SK-N-SH treated with all-trans-retinoic acid at 6 μM for 48 hours (cell line): ENCODE measurements around the gene EPN2.

Experiments used
- ARNTL ChIP-seq: fragments of 450-650 bp; formaldehyde crosslinking; IDR thresholded peaks from 2 replicates; pipeline ENCODE4 v1.5.0; 2020; ENCODE audit warnings: low read depth, mild to moderate bottlenecking, moderate library complexity, borderline replicate concordance
- ESRRG ChIP-seq: fragments of 250-450 bp; sonication (Bioruptor Pico); IDR thresholded peaks from 2 replicates; pipeline ENCODE4 v1.6.1; 2021; ENCODE audit warnings: mild to moderate bottlenecking
- PPARA ChIP-seq: fragments of 250-450 bp; sonication (Bioruptor Pico); IDR thresholded peaks from 2 replicates; pipeline ENCODE4 v1.5.0; 2020; ENCODE audit warnings: mild to moderate bottlenecking, borderline replicate concordance
- SNAI2 ChIP-seq: fragments of 250-450 bp; sonication (Bioruptor Pico); IDR thresholded peaks from 2 replicates; pipeline ENCODE4 v1.5.0; 2020; ENCODE audit warnings: mild to moderate bottlenecking, moderate library complexity
- ZC3H10 ChIP-seq: fragments of 250-450 bp; sonication (Bioruptor Pico); IDR thresholded peaks from 2 replicates; pipeline ENCODE4 v1.5.1; 2021; ENCODE audit warnings: mild to moderate bottlenecking, moderate library complexity
- TF ChIP-seq, protein P1 (sequence below): fragments of 250-450 bp; sonication (Bioruptor Pico); IDR thresholded peaks from 2 replicates; pipeline ENCODE4 v1.8.0; 2020; ENCODE audit warnings: mild to moderate bottlenecking, moderate library complexity, borderline replicate concordance

DNA sequence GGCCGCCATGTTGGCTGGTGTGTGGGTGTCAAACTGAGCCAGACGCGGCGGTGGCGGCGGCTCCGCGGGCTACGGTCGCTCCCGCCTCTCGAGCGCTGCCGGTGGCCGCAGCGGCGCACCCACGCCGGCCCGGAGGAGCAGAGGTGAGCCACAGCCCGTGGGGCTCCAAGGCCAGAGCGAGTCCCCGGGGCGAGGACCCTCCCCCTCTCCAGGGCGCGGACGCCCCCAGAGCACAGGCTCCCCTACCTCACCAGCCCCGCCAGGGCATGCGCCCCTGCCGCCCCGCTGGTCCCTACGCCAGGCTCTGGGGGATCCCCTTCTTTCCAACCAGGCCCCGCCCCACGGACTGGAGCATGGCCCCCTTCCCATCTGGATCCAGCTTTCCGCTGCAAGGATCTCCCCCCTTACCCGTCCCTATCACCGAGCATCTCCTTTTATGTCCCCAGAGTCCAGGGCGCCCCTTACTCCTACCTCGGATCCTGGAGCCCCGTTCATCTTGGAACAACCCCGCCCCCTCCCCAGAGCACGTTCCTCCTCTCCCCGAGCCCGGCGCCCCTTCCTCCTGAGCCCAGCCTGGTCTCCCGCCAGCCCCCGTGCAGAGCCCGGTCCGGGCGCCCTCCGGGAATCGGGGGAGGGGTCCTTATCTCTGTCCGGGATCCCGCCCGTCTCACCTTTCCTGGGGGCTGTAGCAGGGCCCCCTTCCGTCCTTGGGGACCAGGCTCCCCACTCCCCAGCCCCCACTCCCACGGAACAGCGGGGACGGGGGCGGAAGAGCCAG is 412 bp downstream of the EPN2 start:
- TF ChIP-seq ESRRG (CRISPR knock-in tag) (no peak), PPARA (no peak), SNAI2 (no peak), ARNTL (CRISPR knock-in tag) (no peak), ZC3H10 (CRISPR knock-in tag) (no peak)
- TF ChIP-seq, protein P1, sequence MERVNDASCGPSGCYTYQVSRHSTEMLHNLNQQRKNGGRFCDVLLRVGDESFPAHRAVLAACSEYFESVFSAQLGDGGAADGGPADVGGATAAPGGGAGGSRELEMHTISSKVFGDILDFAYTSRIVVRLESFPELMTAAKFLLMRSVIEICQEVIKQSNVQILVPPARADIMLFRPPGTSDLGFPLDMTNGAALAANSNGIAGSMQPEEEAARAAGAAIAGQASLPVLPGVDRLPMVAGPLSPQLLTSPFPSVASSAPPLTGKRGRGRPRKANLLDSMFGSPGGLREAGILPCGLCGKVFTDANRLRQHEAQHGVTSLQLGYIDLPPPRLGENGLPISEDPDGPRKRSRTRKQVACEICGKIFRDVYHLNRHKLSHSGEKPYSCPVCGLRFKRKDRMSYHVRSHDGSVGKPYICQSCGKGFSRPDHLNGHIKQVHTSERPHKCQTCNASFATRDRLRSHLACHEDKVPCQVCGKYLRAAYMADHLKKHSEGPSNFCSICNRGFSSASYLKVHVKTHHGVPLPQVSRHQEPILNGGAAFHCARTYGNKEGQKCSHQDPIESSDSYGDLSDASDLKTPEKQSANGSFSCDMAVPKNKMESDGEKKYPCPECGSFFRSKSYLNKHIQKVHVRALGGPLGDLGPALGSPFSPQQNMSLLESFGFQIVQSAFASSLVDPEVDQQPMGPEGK (CRISPR knock-in tag), result no peak
